ENCODE results near the gene HLA-DPA1. TPM values are rescaled to one million over a fixed set of nuclear protein-coding genes. Genes with fewer than 3 reads are reported as not detected.

HLA-DPA1 gene
- total and polyA plus RNA-seq, 4 donors = 12.0 to 49.3 (median 29.2) TPM

DNA sequence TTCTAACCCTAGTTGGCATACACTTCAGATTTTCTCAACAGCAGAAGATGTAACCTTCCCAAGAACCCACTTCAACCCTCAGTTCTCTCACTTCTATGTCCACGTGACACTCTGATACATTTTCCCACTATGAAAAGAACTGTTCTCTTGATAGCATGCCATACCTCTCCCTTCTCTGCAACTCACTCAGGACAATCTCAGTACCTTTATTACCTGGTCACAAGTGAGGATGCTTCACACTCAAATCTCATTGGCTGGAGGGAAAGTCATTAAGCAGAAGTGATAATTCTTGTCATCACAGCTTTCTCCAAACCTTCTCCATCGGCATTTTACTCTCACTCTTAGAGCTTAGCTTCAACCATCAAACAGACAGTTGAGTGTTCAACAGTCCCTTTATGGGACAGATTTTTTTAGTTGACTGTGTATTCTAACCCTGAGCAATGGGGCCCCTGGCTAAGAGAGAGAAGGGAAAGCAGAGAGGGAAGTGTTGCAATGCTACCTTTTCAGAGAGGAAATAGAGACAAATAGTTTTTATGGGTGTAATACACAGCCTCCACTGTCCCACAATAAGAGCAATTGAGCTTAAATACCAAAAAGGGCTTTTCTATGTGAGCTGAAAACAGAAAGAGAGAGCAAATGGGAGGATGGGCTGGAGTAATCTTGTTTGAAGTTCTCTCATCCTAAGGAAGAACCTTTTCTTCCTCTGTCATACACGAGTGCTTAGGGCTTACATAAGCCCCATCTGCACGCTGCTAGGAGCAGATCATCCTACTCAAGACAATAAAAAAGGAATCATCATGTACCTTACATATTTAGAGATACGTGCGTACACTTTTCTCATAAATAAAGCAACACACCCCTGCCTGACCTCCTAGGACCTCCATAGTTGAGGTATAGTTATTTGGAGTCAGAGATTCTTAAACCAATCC lies 16.0 kb downstream of the HLA-DPA1 start (continued):
- TF ChIP-seq, protein P1, sequence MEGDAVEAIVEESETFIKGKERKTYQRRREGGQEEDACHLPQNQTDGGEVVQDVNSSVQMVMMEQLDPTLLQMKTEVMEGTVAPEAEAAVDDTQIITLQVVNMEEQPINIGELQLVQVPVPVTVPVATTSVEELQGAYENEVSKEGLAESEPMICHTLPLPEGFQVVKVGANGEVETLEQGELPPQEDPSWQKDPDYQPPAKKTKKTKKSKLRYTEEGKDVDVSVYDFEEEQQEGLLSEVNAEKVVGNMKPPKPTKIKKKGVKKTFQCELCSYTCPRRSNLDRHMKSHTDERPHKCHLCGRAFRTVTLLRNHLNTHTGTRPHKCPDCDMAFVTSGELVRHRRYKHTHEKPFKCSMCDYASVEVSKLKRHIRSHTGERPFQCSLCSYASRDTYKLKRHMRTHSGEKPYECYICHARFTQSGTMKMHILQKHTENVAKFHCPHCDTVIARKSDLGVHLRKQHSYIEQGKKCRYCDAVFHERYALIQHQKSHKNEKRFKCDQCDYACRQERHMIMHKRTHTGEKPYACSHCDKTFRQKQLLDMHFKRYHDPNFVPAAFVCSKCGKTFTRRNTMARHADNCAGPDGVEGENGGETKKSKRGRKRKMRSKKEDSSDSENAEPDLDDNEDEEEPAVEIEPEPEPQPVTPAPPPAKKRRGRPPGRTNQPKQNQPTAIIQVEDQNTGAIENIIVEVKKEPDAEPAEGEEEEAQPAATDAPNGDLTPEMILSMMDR (IDR thresholded peaks at IDR 0.05; ENCODE audit: low read depth, low read length, missing input control) = no peak
- TF ChIP-seq YY1 (IDR thresholded peaks at IDR 0.05) = no peak
- no peak for TF ChIP-seq HNF4G (IDR thresholded peaks at IDR 0.05)

DNA sequence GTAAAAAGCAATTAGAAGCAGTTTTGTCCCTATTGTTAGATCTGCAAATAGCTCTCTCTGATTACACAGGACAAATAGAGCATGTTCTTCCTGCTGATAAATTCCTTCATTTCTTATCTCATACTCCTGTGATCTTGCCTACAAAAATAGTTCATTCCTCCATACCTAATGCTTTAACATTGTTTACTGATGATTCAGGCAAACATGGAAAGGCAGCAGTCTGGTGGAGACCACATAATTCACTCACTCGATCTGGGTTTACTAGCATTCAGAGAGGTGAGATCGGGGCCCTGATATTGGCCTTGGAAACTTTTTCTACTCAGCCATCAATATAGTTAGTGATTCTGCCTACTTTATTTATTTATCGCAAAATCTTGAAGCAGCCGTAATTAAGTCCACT lies 20.2 kb downstream of the HLA-DPA1 start:
- Histone ChIP-seq H3K27me3 (ENCODE audit: control insufficient read depth in 4 of 4, insufficient read depth in 4 of 4, low read length in 3 of 4) (no peaks in the 10 kb centered on the region), H3K36me3 (ENCODE audit: control insufficient read depth in 4 of 4, insufficient read depth in 3 of 4, low read depth in 1 of 4, low read length in 3 of 4) (no peaks in the 10 kb centered on the region), H3K4me3 (ENCODE audit: low read depth in 1 of 3, low read length in 3 of 3) (no peak overlapping the region), H3K9me3 (ENCODE audit: control insufficient read depth in 4 of 4, low read length in 3 of 4) (no peaks in the 10 kb centered on the region), H3K9ac (ENCODE audit: low read depth in 1 of 2, low read length in 2 of 2) (no peak overlapping the region), H3K27ac (ENCODE audit: low read depth in 1 of 2, low read length in 2 of 2) (no peak overlapping the region), H3K4me1 (ENCODE audit: control insufficient read depth in 4 of 4, insufficient read depth in 4 of 4, low read length in 3 of 4) (peaks cover 0 to 6% (median 2%) of the 10 kb centered on the region in 4 donors)
- DNase-seq (ENCODE audit: low spot score) = no peak
- 17% methylated on average over 4 of the region's 4 CpGs for WGBS
- TF ChIP-seq YY1 (IDR thresholded peaks at IDR 0.05) (peak; percentile 25), EGR1 (IDR thresholded peaks at IDR 0.05; ENCODE audit: low read depth in 2 of 2) (no peak), HNF4G (IDR thresholded peaks at IDR 0.05) (no peak), GABPA (IDR thresholded peaks at IDR 0.05 in 1 of 2, conservative IDR thresholded peaks at IDR 0.05 in 1 of 2) (no peak), RXRA (IDR thresholded peaks at IDR 0.05) (peak in 1 of 2 donors; percentile 47), HNF4A (conservative IDR thresholded peaks at IDR 0.05) (peak; percentile 13 to 40), NR2F2 (IDR thresholded peaks at IDR 0.05) (no peak), FOXA1 (IDR thresholded peaks at IDR 0.05) (no peak), FOXA2 (IDR thresholded peaks at IDR 0.05) (no peak), JUND (IDR thresholded peaks at IDR 0.05) (peak in 1 of 2 donors; percentile 9)
- TF ChIP-seq, protein P1 (IDR thresholded peaks at IDR 0.05; ENCODE audit: low read depth, low read length, missing input control) = no peak
- TF ChIP-seq, protein P2, sequence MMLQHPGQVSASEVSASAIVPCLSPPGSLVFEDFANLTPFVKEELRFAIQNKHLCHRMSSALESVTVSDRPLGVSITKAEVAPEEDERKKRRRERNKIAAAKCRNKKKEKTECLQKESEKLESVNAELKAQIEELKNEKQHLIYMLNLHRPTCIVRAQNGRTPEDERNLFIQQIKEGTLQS (IDR thresholded peaks at IDR 0.05) = no peak
- TF ChIP-seq, protein P3, sequence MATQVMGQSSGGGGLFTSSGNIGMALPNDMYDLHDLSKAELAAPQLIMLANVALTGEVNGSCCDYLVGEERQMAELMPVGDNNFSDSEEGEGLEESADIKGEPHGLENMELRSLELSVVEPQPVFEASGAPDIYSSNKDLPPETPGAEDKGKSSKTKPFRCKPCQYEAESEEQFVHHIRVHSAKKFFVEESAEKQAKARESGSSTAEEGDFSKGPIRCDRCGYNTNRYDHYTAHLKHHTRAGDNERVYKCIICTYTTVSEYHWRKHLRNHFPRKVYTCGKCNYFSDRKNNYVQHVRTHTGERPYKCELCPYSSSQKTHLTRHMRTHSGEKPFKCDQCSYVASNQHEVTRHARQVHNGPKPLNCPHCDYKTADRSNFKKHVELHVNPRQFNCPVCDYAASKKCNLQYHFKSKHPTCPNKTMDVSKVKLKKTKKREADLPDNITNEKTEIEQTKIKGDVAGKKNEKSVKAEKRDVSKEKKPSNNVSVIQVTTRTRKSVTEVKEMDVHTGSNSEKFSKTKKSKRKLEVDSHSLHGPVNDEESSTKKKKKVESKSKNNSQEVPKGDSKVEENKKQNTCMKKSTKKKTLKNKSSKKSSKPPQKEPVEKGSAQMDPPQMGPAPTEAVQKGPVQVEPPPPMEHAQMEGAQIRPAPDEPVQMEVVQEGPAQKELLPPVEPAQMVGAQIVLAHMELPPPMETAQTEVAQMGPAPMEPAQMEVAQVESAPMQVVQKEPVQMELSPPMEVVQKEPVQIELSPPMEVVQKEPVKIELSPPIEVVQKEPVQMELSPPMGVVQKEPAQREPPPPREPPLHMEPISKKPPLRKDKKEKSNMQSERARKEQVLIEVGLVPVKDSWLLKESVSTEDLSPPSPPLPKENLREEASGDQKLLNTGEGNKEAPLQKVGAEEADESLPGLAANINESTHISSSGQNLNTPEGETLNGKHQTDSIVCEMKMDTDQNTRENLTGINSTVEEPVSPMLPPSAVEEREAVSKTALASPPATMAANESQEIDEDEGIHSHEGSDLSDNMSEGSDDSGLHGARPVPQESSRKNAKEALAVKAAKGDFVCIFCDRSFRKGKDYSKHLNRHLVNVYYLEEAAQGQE (IDR thresholded peaks at IDR 0.05) = no peak
- TF ChIP-seq, protein P4, sequence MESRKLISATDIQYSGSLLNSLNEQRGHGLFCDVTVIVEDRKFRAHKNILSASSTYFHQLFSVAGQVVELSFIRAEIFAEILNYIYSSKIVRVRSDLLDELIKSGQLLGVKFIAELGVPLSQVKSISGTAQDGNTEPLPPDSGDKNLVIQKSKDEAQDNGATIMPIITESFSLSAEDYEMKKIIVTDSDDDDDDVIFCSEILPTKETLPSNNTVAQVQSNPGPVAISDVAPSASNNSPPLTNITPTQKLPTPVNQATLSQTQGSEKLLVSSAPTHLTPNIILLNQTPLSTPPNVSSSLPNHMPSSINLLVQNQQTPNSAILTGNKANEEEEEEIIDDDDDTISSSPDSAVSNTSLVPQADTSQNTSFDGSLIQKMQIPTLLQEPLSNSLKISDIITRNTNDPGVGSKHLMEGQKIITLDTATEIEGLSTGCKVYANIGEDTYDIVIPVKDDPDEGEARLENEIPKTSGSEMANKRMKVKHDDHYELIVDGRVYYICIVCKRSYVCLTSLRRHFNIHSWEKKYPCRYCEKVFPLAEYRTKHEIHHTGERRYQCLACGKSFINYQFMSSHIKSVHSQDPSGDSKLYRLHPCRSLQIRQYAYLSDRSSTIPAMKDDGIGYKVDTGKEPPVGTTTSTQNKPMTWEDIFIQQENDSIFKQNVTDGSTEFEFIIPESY (IDR thresholded peaks at IDR 0.05) = no peak
